GM23338 (cell line): Measurements from ENCODE around the gene RAB5B. TPM values are rescaled to one million over a fixed set of nuclear protein-coding genes. Genes with fewer than 3 reads are reported as not detected.

Source experiments
- ATAC-seq: fragments of 200-7000 bp; cut with Tn5 transposase; 3 replicates; pipeline ENCODE4 v1.9.1; 2020
- DNase-seq: peaks from one replicate; pipeline ENCODE4 v3.0.0-alpha.2; 2015; ENCODE audit warnings: low spot score
- H2AFZ ChIP-seq: fragments of 200-600 bp; sonication (generic); 2 replicates; pipeline ENCODE4 v1.8.0; 2016; ENCODE audit warnings: antibody characterized with exemption, mild to moderate bottlenecking, moderate library complexity
- H3F3A ChIP-seq: fragments of 200-600 bp; sonication (generic); replicated peaks from 2 replicates; pipeline ENCODE4 v1.8.0; 2017; ENCODE audit warnings: antibody characterized with exemption, mixed run types, low read depth
- H3K27ac ChIP-seq: fragments of 200-600 bp; sonication (generic); 2 replicates; pipeline ENCODE4 v1.6.1; 2016; ENCODE audit warnings: low read depth
- H3K27me3 ChIP-seq: fragments of 200-600 bp; sonication (generic); 2 replicates; pipeline ENCODE4 v1.8.0; 2016; ENCODE audit warnings: mild to moderate bottlenecking, mixed run types, moderate library complexity; ENCODE audit not compliant: insufficient read depth
- H3K36me3 ChIP-seq: fragments of 200-600 bp; sonication (generic); 2 replicates; pipeline ENCODE4 v1.8.0; 2016; ENCODE audit warnings: mild to moderate bottlenecking; ENCODE audit not compliant: insufficient read depth
- H3K4me1 ChIP-seq: fragments of 200-600 bp; sonication (generic); 2 replicates; pipeline ENCODE4 v1.8.0; 2016; ENCODE audit warnings: mild to moderate bottlenecking, moderate library complexity; ENCODE audit not compliant: insufficient read depth
- H3K4me2 ChIP-seq: fragments of 200-600 bp; sonication (generic); 2 replicates; pipeline ENCODE4 v1.7.1; 2017; ENCODE audit warnings: mixed run types
- H3K4me3 ChIP-seq: fragments of 200-600 bp; sonication (generic); 2 replicates; pipeline ENCODE4 v1.6.1; 2016; ENCODE audit warnings: mixed run types
- H3K79me2 ChIP-seq: fragments of 200-600 bp; sonication (generic); replicated peaks from 2 replicates; pipeline ENCODE4 v1.8.0; 2017; ENCODE audit warnings: mild to moderate bottlenecking; ENCODE audit not compliant: insufficient read depth
- H3K9me2 ChIP-seq: fragments of 200-600 bp; sonication (generic); 2 replicates; pipeline ENCODE4 v1.8.0; 2017; ENCODE audit not compliant: insufficient read depth
- H4K20me1 ChIP-seq: fragments of 200-600 bp; sonication (generic); replicated peaks from 2 replicates; pipeline ENCODE4 v1.8.0; 2017; ENCODE audit warnings: mild to moderate bottlenecking; ENCODE audit not compliant: insufficient read depth
- H3K27ac Mint-ChIP-seq: 2 replicates; pipeline ENCODE4 v1.8.0; 2020; ENCODE audit warnings: inconsistent platforms, mild to moderate bottlenecking, moderate library complexity, mixed read lengths
- H3K27me3 Mint-ChIP-seq: 3 replicates; pipeline ENCODE4 v1.8.0; 2022; ENCODE audit warnings: low read depth, mild to moderate bottlenecking, moderate library complexity, mixed read lengths, inconsistent platforms; ENCODE audit not compliant: insufficient read depth, poor library complexity
- H3K36me3 Mint-ChIP-seq: 3 replicates; pipeline ENCODE4 v1.8.0; 2021; ENCODE audit warnings: low read depth, mild to moderate bottlenecking, inconsistent platforms, moderate library complexity, mixed read lengths
- H3K4me1 Mint-ChIP-seq: 3 replicates; pipeline ENCODE4 v1.8.0; 2020; ENCODE audit warnings: mild to moderate bottlenecking, inconsistent platforms, mixed read lengths
- H3K4me3 Mint-ChIP-seq: 3 replicates; pipeline ENCODE4 v1.8.0; 2021; ENCODE audit warnings: moderate library complexity, mild to moderate bottlenecking, inconsistent platforms, mixed read lengths
- H3K9me3 Mint-ChIP-seq: 3 replicates; pipeline ENCODE4 v1.8.0; 2020; ENCODE audit warnings: moderate library complexity, mild to moderate bottlenecking, inconsistent platforms, mixed read lengths
- CREB1 ChIP-seq: fragments of 250-450 bp; sonication (Bioruptor Pico); IDR thresholded peaks from 2 replicates; pipeline ENCODE4 v1.5.0; 2020; ENCODE audit warnings: low read depth, mild to moderate bottlenecking, moderate library complexity
- CTCF ChIP-seq, 2 experiments: fragments of 200-600 bp in 1 of 2; sonication (generic) in 1 of 2; conservative IDR thresholded peaks; 2 replicates each; pipeline versions ENCODE4 v1.5.1 to v1.6.1; 2016 to 2017; ENCODE audit warnings: antibody characterized with exemption in 2 of 2, low read depth in 2 of 2, mild to moderate bottlenecking in 2 of 2, moderate library complexity in 1 of 2
- ETS1 ChIP-seq: IDR thresholded peaks from 2 replicates; pipeline ENCODE4 v1.6.1; 2016; ENCODE audit warnings: antibody characterized with exemption
- EZH2 ChIP-seq: fragments of 200-600 bp; sonication (generic); IDR thresholded peaks from one replicate; pipeline ENCODE4 v1.8.0; 2017; ENCODE audit warnings: antibody characterized with exemption, mild to moderate bottlenecking, low read depth; ENCODE audit not compliant: unreplicated experiment
- JUNB ChIP-seq: IDR thresholded peaks from one replicate; pipeline ENCODE4 v1.6.1; 2016; ENCODE audit warnings: antibody characterized with exemption; ENCODE audit not compliant: unreplicated experiment
- REST ChIP-seq: IDR thresholded peaks from one replicate; pipeline ENCODE4 v1.6.1; 2018; ENCODE audit warnings: antibody characterized with exemption; ENCODE audit not compliant: unreplicated experiment
- ZNF331 ChIP-seq: fragments of 250-450 bp; sonication (Bioruptor Pico); IDR thresholded peaks from 2 replicates; pipeline ENCODE4 v1.5.0; 2020; ENCODE audit warnings: low read depth, mild to moderate bottlenecking, moderate library complexity
- polyA plus RNA-seq: library from polyadenylated mRNA; unstranded; fragments of >200 nt; fragmentation: Nextera tagmentation; extraction: Ambion mirVana; gene quantifications from 2 replicates; pipeline ENCODE4 v1.2.1, GENCODE V29; 2016
- total RNA-seq: library from RNA; depleted of rRNA; stranded (reverse); fragments of >200 nt; shearing (Covaris generic); gene quantifications from 2 replicates; pipeline ENCODE4 v1.2.3, GENCODE V29; 2014

Gene RAB5B
- total and polyA plus RNA-seq, 2 experiments from 2014 or later: 19.7 to 46.5 TPM

- TF ChIP-seq ETS1: no peak
- no peak for TF ChIP-seq REST
Observed at GRCh38 chr12:55931780-55932550, 41.9 kb upstream of the RAB5B start (continued).

GRCh38 chr12:55932551-55932910 lies 41.3 kb upstream of the RAB5B start:
- peak overlapping the region; percentile 81 for H3K4me3 Mint-ChIP-seq
- Histone ChIP-seq H3K4me3 (peak overlapping the region; percentile 75), H3K79me2 (no peaks in the 10 kb centered on the region), H3F3A (peaks cover 6% of the 10 kb centered on the region), H3K4me2 (peak overlapping the region; percentile 86), H4K20me1 (no peaks in the 10 kb centered on the region), H3K4me1 (peaks cover 42% of the 10 kb centered on the region), H3K36me3 (no peaks in the 10 kb centered on the region), H3K27ac (no peak overlapping the region), H3K9me2 (no peaks in the 10 kb centered on the region), H2AFZ (peak overlapping the region; percentile 85), H3K27me3 (peaks cover 43% of the 10 kb centered on the region)
- H3K9me3 Mint-ChIP-seq: no peaks in the 10 kb centered on the region; the same call in 2 of the 3 replicates
- H3K4me1 Mint-ChIP-seq: peaks cover 28% of the 10 kb centered on the region
- peaks cover 27% of the 10 kb centered on the region for H3K27me3 Mint-ChIP-seq
- H3K27ac Mint-ChIP-seq: no peak overlapping the region
- H3K36me3 Mint-ChIP-seq: no peaks in the 10 kb centered on the region; the same call in 2 of the 3 replicates
- DNase-seq (no peak), ATAC-seq (no peak)
- TF ChIP-seq REST: no peak
- no peak for TF ChIP-seq CTCF (conservative IDR thresholded peaks at IDR 0.05; ENCODE audit: low read depth in 2 of 2)
- peak; percentile 38 for TF ChIP-seq CREB1 (CRISPR knock-in tag)
- TF ChIP-seq ZNF331 (CRISPR knock-in tag): no peak
- no peak for TF ChIP-seq EZH2
- no peak for TF ChIP-seq JUNB
